ENCODE data around the gene CSRNP3. TPM values are rescaled to one million over a fixed set of nuclear protein-coding genes. Genes with fewer than 3 reads are reported as not detected.

CSRNP3 gene
- total RNA-seq, 1 donor from 2014 or later, result not detected

- intact Hi-C loops (cut with micrococcal nuclease), result no loop called here
- Mint-ChIP-seq H3K9me3 (no peaks in the 10 kb centered on the region), H3K4me1 (no peaks in the 10 kb centered on the region), H3K4me3 (no peak overlapping the region), H3K27ac (no peak overlapping the region), H3K36me3 (ENCODE audit: low read depth) (no peaks in the 10 kb centered on the region), H3K27me3 (no peaks in the 10 kb centered on the region)
- no peak for DNase-seq
- ATAC-seq (ENCODE audit: low read depth), result no peak
- CTCF ChIA-PET, result no interaction called here
- POLR2A ChIA-PET, result no interaction called here
- TF ChIP-seq CTCF (IDR thresholded peaks at IDR 0.05), result no peak
These were observed 163.1 kb downstream of the CSRNP3 start for GRCh38 chr2:165632594-165632993.

DNA sequence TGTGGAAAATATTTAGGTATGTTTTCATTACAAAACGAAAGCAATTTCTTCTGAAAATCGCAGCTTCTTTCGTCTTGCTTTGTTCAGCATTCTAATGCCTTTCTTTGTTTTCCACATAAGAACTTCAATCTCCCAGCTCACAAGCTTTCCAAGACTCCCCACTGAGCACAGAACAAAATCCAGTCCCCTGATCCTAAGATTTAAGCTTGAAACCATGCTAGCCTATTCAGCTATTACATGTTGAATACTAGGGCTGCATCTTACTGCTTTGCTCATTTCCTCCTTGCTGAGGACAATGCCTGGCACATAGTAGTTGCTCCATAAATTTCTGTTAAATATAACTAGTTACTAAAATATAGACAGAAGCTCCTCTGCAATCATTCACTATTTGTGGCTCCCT, 163.9 kb downstream of the CSRNP3 start:
- intact Hi-C loops (cut with micrococcal nuclease), result no loop called here

DNA sequence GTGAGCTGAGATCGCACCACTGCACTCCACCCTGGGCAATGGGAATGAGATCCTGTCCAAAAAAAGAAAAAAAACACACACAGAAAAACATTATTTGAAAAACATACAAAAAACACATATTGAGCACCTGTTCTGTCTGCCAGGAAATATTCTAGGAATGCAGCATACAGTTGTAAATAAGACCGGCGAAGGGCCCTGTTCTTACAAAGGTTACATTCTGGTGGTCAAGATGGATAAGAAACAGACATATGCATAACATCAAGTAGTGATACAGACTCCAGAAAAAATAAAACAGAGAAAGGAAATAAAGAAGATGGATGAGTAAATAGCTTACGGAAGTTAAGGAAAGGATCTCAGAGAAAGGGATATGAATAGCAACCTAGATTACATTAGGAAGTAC, 164.8 kb downstream of the CSRNP3 start:
- H3K4me3 Mint-ChIP-seq, result no peak overlapping the region
- intact Hi-C loops (cut with micrococcal nuclease), result no loop called here
- no peaks in the 10 kb centered on the region for H3K9me3 Mint-ChIP-seq
- DNase-seq, result no peak
- no peak overlapping the region for H3K27ac Mint-ChIP-seq
- POLR2A ChIA-PET, result no interaction called here
- ATAC-seq (ENCODE audit: low read depth), result no peak
- TF ChIP-seq CTCF (IDR thresholded peaks at IDR 0.05), result no peak
- H3K36me3 Mint-ChIP-seq (ENCODE audit: low read depth), result no peaks in the 10 kb centered on the region
- no peaks in the 10 kb centered on the region for H3K4me1 Mint-ChIP-seq
- H3K27me3 Mint-ChIP-seq, result no peaks in the 10 kb centered on the region
- CTCF ChIA-PET, result no interaction called here

More for the DNA sequence above, 163.9 kb downstream of the CSRNP3 start:
- Mint-ChIP-seq H3K9me3 (no peaks in the 10 kb centered on the region), H3K27me3 (no peaks in the 10 kb centered on the region), H3K27ac (no peak overlapping the region), H3K4me3 (no peak overlapping the region), H3K4me1 (no peaks in the 10 kb centered on the region), H3K36me3 (ENCODE audit: low read depth) (no peaks in the 10 kb centered on the region)
- no peak for DNase-seq
- POLR2A ChIA-PET, result no interaction called here
- ATAC-seq (ENCODE audit: low read depth), result no peak
- CTCF ChIA-PET, result no interaction called here
- TF ChIP-seq CTCF (IDR thresholded peaks at IDR 0.05), result no peak

DNA sequence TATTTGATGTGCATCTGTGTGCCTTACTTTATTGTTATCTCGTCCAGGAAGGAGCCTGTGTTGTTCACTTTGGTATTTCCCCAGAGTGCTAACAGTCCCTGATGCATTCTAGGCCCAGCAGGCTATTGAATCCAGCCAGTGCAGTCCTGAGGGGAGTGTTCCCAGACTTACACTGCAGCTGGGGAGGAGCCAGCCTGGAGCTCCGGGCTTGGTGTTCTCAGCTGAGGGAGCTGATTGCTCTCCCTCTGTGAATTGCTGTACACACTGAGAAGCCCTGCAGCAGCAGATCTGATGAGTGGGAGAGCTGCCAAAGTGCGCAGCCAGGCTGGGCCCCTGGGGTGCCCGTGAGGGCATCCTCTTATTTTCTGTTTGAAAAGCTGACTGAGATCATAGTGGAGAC, 165.4 kb downstream of the CSRNP3 start:
- Mint-ChIP-seq H3K9me3 (no peaks in the 10 kb centered on the region), H3K27ac (no peak overlapping the region), H3K27me3 (no peaks in the 10 kb centered on the region), H3K36me3 (ENCODE audit: low read depth) (no peaks in the 10 kb centered on the region), H3K4me1 (no peaks in the 10 kb centered on the region), H3K4me3 (no peak overlapping the region)
- no peak for ATAC-seq (ENCODE audit: low read depth)
- intact Hi-C loops (cut with micrococcal nuclease), result no loop called here
- no peak for DNase-seq
- TF ChIP-seq CTCF (IDR thresholded peaks at IDR 0.05), result no peak
- CTCF ChIA-PET, result no interaction called here
- POLR2A ChIA-PET, result no interaction called here

- H3K4me1 Mint-ChIP-seq, result no peaks in the 10 kb centered on the region
- CTCF ChIA-PET, result no interaction called here
- H3K27me3 Mint-ChIP-seq, result no peaks in the 10 kb centered on the region
- ATAC-seq (ENCODE audit: low read depth) (no peak), DNase-seq (no peak)
- H3K27ac Mint-ChIP-seq, result no peak overlapping the region
- no peaks in the 10 kb centered on the region for H3K36me3 Mint-ChIP-seq (ENCODE audit: low read depth)
- intact Hi-C loops (cut with micrococcal nuclease), result no loop called here
- POLR2A ChIA-PET, result no interaction called here
- H3K4me3 Mint-ChIP-seq, result no peak overlapping the region
- no peaks in the 10 kb centered on the region for H3K9me3 Mint-ChIP-seq
- no peak for TF ChIP-seq CTCF (IDR thresholded peaks at IDR 0.05)
These were observed 166.0 kb downstream of the CSRNP3 start for GRCh38 chr2:165635532-165635931.

Data from activated B cell treated with CpG ODN at 0.5 μM for 24 hours (primary cell).